GM21619 (cell line): Measurements from ENCODE around the gene DLG5.

Experiments
- ATAC-seq: cut with Tn5 transposase; IDR thresholded peaks from one replicate; pipeline ENCODE4 v1.9.1; 2021; ENCODE audit not compliant: unreplicated experiment

The DLG5 gene

GRCh38 chr10:77894058-77894457 lies 32.5 kb downstream of the DLG5 start:
- ATAC-seq, result no peak

- no peak for ATAC-seq
Measured at GRCh38 chr10:77893386-77893785, 33.2 kb downstream of the DLG5 start.

- no peak for ATAC-seq
Measured at GRCh38 chr10:77892761-77893160, 33.8 kb downstream of the DLG5 start.

- ATAC-seq, result no peak
Measured at GRCh38 chr10:77892021-77892739, 34.4 kb downstream of the DLG5 start.

- ATAC-seq, result no peak
Measured at GRCh38 chr10:77890097-77890496, 36.5 kb downstream of the DLG5 start.

- no peak for ATAC-seq
Measured at GRCh38 chr10:77889277-77889903, 37.2 kb downstream of the DLG5 start.

- ATAC-seq, result no peak
Measured at GRCh38 chr10:77888356-77888703, 38.2 kb downstream of the DLG5 start.

GRCh38 chr10:77887631-77888355 lies 38.8 kb downstream of the DLG5 start:
- ATAC-seq, result no peak

GRCh38 chr10:77886795-77887355 lies 39.7 kb downstream of the DLG5 start:
- ATAC-seq, result no peak

GRCh38 chr10:77884181-77884580 lies 42.4 kb downstream of the DLG5 start:
- ATAC-seq, result no peak

- no peak for ATAC-seq
Measured at GRCh38 chr10:77881636-77882035, 44.9 kb downstream of the DLG5 start.

GRCh38 chr10:77881222-77881621 lies 45.3 kb downstream of the DLG5 start:
- ATAC-seq, result no peak

- ATAC-seq, result no peak
Measured at GRCh38 chr10:77879710-77880109, 46.8 kb downstream of the DLG5 start.

- ATAC-seq, result no peak
Measured at GRCh38 chr10:77879065-77879464, 47.5 kb downstream of the DLG5 start.

- ATAC-seq, result peak; percentile 43
Measured at GRCh38 chr10:77877441-77878344, 48.9 kb downstream of the DLG5 start.

- ATAC-seq, result no peak
Measured at GRCh38 chr10:77875730-77876129, 50.8 kb downstream of the DLG5 start.

GRCh38 chr10:77874872-77875271 lies 51.7 kb downstream of the DLG5 start:
- no peak for ATAC-seq

GRCh38 chr10:77873536-77874380 lies 52.8 kb downstream of the DLG5 start:
- peak; percentile 88 for ATAC-seq

GRCh38 chr10:77872947-77873535 lies 53.5 kb downstream of the DLG5 start:
- no peak for ATAC-seq
